ENCODE results near the gene DOP1B. TPM values are rescaled to one million over a fixed set of nuclear protein-coding genes. Genes with fewer than 3 reads are reported as not detected.

Gene DOP1B
- total and polyA plus RNA-seq, 5 donors, result 1.7 to 8.1 (median 7.0) TPM

- no peaks in the 10 kb centered on the region for H3K9me3 ChIP-seq (ENCODE audit: control insufficient read depth, low read length)
- intact Hi-C loops (cut with DNase I), result no loop called here
- no peak for ATAC-seq
- H3K27ac ChIP-seq (ENCODE audit: low read length), result no peak overlapping the region
- H3K27me3 ChIP-seq (ENCODE audit: control insufficient read depth, insufficient read depth), result no peaks in the 10 kb centered on the region
- no peak overlapping the region for H3K4me3 ChIP-seq (ENCODE audit: low read length)
- H3K4me1 ChIP-seq (ENCODE audit: control insufficient read depth, insufficient read depth, low read length), result no peaks in the 10 kb centered on the region
- 84% methylated on average over 5 of the region's 5 CpGs for WGBS
- no peak for DNase-seq
These were observed 49.3 kb downstream of the DOP1B start for GRCh38 chr21:36205962-36206361.

Other genes with a start within 250 kb of the DOP1B start
- gene SETD4, start 96.3 kb upstream of the DOP1B start, total RNA-seq, result 10 to 100 TPM in 2 of 4 donors, 1 to 10 TPM in 2; 8.3 to 13.2 (median 9.3) TPM
- gene SETD4, start 96.3 kb upstream of the DOP1B start, polyA plus RNA-seq, result 6.2 TPM
- 10 to 100 TPM; 20.5 to 35.1 (median 29.3) TPM for gene CBR1, start 86.8 kb upstream of the DOP1B start, total RNA-seq
- gene CBR1, start 86.8 kb upstream of the DOP1B start, polyA plus RNA-seq, result 31.8 TPM
- 1 to 10 TPM; 3.1 to 4.1 (median 3.5) TPM for gene CBR3, start 21.7 kb upstream of the DOP1B start, total RNA-seq
- gene CBR3, start 21.7 kb upstream of the DOP1B start, polyA plus RNA-seq, result 6.2 TPM
- 10 to 100 TPM; 20.6 to 23.1 (median 21.8) TPM for gene MORC3, start 163.4 kb downstream of the DOP1B start, total RNA-seq
- gene MORC3, start 163.4 kb downstream of the DOP1B start, polyA plus RNA-seq, result 10.0 TPM
- 1 to 10 TPM in 1 of 4 donors, under 1 TPM in 3; 0.74 to 1.3 (median 0.76) TPM for gene CHAF1B, start 228.6 kb downstream of the DOP1B start, total RNA-seq
- 0.61 TPM for gene CHAF1B, start 228.6 kb downstream of the DOP1B start, polyA plus RNA-seq

All from right cardiac atrium (tissue), 5 donors.